Measurements from ENCODE around the gene ADAMTSL1. TPM values are rescaled to one million over a fixed set of nuclear protein-coding genes. Genes with fewer than 3 reads are reported as not detected.

Gene ADAMTSL1
- total and polyA plus RNA-seq, 4 donors, result 0.31 to 3.4 (median 1.9) TPM

DNA sequence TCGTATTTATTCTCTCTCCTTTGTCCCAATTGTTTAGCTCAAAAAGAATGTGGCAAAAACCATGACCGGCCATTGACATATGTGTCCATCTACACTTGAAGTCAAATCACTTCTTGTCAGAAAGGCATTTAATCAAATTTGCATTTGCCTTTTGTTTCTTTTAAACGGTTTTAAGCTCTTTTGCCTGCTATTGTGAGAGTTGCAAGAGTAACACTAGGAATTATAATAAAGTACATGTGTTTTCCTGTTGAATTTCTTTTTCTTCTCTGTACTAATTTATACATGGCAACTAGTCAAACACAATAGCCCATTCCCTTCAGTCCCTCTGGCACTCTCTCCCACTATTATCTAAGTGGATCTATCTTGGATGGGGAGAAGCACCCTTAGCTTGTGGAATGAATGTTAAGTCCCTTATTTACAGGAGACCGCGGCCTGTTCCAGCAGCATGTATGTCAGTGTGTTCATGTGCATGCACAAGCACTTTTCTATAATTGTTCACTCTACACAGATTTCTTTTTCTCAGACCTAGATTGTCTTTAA lies 3.2 kb downstream of the ADAMTSL1 start:
- H3K27me3 ChIP-seq (ENCODE audit: control insufficient read depth in 4 of 4, insufficient read depth in 4 of 4, low read length in 3 of 4), result no peaks in the 10 kb centered on the region
- H3K9ac ChIP-seq (ENCODE audit: low read depth in 1 of 2, low read length in 2 of 2), result no peak overlapping the region
- no peaks in the 10 kb centered on the region for H3K36me3 ChIP-seq (ENCODE audit: control insufficient read depth in 4 of 4, insufficient read depth in 3 of 4, low read depth in 1 of 4, low read length in 3 of 4)
- 85% methylated on average over 5 of the region's 5 CpGs for WGBS
- H3K4me1 ChIP-seq (ENCODE audit: control insufficient read depth in 4 of 4, insufficient read depth in 4 of 4, low read length in 3 of 4), result peaks cover 0 to 5% (median 0%) of the 10 kb centered on the region in 4 donors
- no peak for DNase-seq (ENCODE audit: low spot score)
- no peak overlapping the region for H3K4me3 ChIP-seq (ENCODE audit: low read depth in 1 of 3, low read length in 3 of 3)
- no peaks in the 10 kb centered on the region for H3K9me3 ChIP-seq (ENCODE audit: control insufficient read depth in 4 of 4, low read length in 3 of 4)
- no peak overlapping the region for H3K27ac ChIP-seq (ENCODE audit: low read depth in 1 of 2, low read length in 2 of 2)
- TF ChIP-seq RAD21 (IDR thresholded peaks at IDR 0.05) (no peak), TAF1 (conservative IDR thresholded peaks at IDR 0.05) (no peak), NR2F2 (IDR thresholded peaks at IDR 0.05) (no peak), HNF4G (IDR thresholded peaks at IDR 0.05) (no peak), SP1 (IDR thresholded peaks at IDR 0.05) (no peak), FOXA1 (IDR thresholded peaks at IDR 0.05) (no peak), EGR1 (IDR thresholded peaks at IDR 0.05; ENCODE audit: low read depth in 2 of 2) (no peak), RXRA (IDR thresholded peaks at IDR 0.05) (no peak), YY1 (IDR thresholded peaks at IDR 0.05) (no peak)
- TF ChIP-seq, protein P1, sequence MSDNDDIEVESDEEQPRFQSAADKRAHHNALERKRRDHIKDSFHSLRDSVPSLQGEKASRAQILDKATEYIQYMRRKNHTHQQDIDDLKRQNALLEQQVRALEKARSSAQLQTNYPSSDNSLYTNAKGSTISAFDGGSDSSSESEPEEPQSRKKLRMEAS (IDR thresholded peaks at IDR 0.05), result no peak
- TF ChIP-seq, protein P2, sequence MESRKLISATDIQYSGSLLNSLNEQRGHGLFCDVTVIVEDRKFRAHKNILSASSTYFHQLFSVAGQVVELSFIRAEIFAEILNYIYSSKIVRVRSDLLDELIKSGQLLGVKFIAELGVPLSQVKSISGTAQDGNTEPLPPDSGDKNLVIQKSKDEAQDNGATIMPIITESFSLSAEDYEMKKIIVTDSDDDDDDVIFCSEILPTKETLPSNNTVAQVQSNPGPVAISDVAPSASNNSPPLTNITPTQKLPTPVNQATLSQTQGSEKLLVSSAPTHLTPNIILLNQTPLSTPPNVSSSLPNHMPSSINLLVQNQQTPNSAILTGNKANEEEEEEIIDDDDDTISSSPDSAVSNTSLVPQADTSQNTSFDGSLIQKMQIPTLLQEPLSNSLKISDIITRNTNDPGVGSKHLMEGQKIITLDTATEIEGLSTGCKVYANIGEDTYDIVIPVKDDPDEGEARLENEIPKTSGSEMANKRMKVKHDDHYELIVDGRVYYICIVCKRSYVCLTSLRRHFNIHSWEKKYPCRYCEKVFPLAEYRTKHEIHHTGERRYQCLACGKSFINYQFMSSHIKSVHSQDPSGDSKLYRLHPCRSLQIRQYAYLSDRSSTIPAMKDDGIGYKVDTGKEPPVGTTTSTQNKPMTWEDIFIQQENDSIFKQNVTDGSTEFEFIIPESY (IDR thresholded peaks at IDR 0.05), result no peak

GRCh38 chr9:18477719-18478118 lies 3.8 kb downstream of the ADAMTSL1 start:
- no peak overlapping the region for H3K27ac ChIP-seq (ENCODE audit: low read depth in 1 of 2, low read length in 2 of 2)
- TF ChIP-seq, protein P2 (IDR thresholded peaks at IDR 0.05), result no peak
- TF ChIP-seq FOXA1 (IDR thresholded peaks at IDR 0.05) (no peak), EGR1 (IDR thresholded peaks at IDR 0.05; ENCODE audit: low read depth in 2 of 2) (no peak), YY1 (IDR thresholded peaks at IDR 0.05) (no peak), TAF1 (conservative IDR thresholded peaks at IDR 0.05) (no peak), RXRA (IDR thresholded peaks at IDR 0.05) (no peak), GABPA (IDR thresholded peaks at IDR 0.05 in 1 of 2, conservative IDR thresholded peaks at IDR 0.05 in 1 of 2) (no peak), CTCF (IDR thresholded peaks at IDR 0.05; ENCODE audit: low read depth, low read length, missing input control) (no peak), FOXA2 (IDR thresholded peaks at IDR 0.05) (no peak), SP1 (IDR thresholded peaks at IDR 0.05) (no peak), HNF4G (IDR thresholded peaks at IDR 0.05) (no peak)
- TF ChIP-seq, protein P3, sequence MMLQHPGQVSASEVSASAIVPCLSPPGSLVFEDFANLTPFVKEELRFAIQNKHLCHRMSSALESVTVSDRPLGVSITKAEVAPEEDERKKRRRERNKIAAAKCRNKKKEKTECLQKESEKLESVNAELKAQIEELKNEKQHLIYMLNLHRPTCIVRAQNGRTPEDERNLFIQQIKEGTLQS (IDR thresholded peaks at IDR 0.05), result no peak
- TF ChIP-seq, protein P4, sequence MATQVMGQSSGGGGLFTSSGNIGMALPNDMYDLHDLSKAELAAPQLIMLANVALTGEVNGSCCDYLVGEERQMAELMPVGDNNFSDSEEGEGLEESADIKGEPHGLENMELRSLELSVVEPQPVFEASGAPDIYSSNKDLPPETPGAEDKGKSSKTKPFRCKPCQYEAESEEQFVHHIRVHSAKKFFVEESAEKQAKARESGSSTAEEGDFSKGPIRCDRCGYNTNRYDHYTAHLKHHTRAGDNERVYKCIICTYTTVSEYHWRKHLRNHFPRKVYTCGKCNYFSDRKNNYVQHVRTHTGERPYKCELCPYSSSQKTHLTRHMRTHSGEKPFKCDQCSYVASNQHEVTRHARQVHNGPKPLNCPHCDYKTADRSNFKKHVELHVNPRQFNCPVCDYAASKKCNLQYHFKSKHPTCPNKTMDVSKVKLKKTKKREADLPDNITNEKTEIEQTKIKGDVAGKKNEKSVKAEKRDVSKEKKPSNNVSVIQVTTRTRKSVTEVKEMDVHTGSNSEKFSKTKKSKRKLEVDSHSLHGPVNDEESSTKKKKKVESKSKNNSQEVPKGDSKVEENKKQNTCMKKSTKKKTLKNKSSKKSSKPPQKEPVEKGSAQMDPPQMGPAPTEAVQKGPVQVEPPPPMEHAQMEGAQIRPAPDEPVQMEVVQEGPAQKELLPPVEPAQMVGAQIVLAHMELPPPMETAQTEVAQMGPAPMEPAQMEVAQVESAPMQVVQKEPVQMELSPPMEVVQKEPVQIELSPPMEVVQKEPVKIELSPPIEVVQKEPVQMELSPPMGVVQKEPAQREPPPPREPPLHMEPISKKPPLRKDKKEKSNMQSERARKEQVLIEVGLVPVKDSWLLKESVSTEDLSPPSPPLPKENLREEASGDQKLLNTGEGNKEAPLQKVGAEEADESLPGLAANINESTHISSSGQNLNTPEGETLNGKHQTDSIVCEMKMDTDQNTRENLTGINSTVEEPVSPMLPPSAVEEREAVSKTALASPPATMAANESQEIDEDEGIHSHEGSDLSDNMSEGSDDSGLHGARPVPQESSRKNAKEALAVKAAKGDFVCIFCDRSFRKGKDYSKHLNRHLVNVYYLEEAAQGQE (IDR thresholded peaks at IDR 0.05), result no peak
- no peaks in the 10 kb centered on the region for H3K27me3 ChIP-seq (ENCODE audit: control insufficient read depth in 4 of 4, insufficient read depth in 4 of 4, low read length in 3 of 4)
- no peak overlapping the region for H3K9ac ChIP-seq (ENCODE audit: low read depth in 1 of 2, low read length in 2 of 2)
- H3K4me3 ChIP-seq (ENCODE audit: low read depth in 1 of 3, low read length in 3 of 3), result no peak overlapping the region
- H3K4me1 ChIP-seq (ENCODE audit: control insufficient read depth in 4 of 4, insufficient read depth in 4 of 4, low read length in 3 of 4), result peaks cover 0 to 5% (median 0%) of the 10 kb centered on the region in 4 donors
- no peaks in the 10 kb centered on the region for H3K9me3 ChIP-seq (ENCODE audit: control insufficient read depth in 4 of 4, low read length in 3 of 4)
- no peak for DNase-seq (ENCODE audit: low spot score)
- no peaks in the 10 kb centered on the region for H3K36me3 ChIP-seq (ENCODE audit: control insufficient read depth in 4 of 4, insufficient read depth in 3 of 4, low read depth in 1 of 4, low read length in 3 of 4)
